Osteocyte (in vitro differentiated cells): ENCODE results near the gene HSPB8. TPM values are rescaled to one million over a fixed set of nuclear protein-coding genes. Genes with fewer than 3 reads are reported as not detected.
"Not testable (repeated sequence)": the region's sequence is repeated elsewhere in the genome, so short reads cannot be mapped to it uniquely, and the experiment has no call there.

ENCODE experiments used
- DNase-seq: peaks from one replicate; pipeline ENCODE4 v3.0.0; 2021; ENCODE audit warnings: mixed read lengths; ENCODE audit not compliant: unreplicated experiment; ENCODE audit errors: extremely low spot score
- H3K27ac Mint-ChIP-seq: one replicate; pipeline ENCODE4 v1.8.0; 2021; ENCODE audit warnings: mild to moderate bottlenecking, mixed read lengths; ENCODE audit not compliant: unreplicated experiment
- H3K27me3 Mint-ChIP-seq: one replicate; pipeline ENCODE4 v1.8.0; 2021; ENCODE audit warnings: mixed read lengths; ENCODE audit not compliant: unreplicated experiment
- H3K36me3 Mint-ChIP-seq: one replicate; pipeline ENCODE4 v1.8.0; 2021; ENCODE audit warnings: mixed read lengths; ENCODE audit not compliant: unreplicated experiment
- H3K4me1 Mint-ChIP-seq: one replicate; pipeline ENCODE4 v1.8.0; 2021; ENCODE audit warnings: mixed read lengths; ENCODE audit not compliant: unreplicated experiment
- H3K4me3 Mint-ChIP-seq: one replicate; pipeline ENCODE4 v1.8.0; 2021; ENCODE audit warnings: mild to moderate bottlenecking, moderate library complexity, mixed read lengths; ENCODE audit not compliant: unreplicated experiment
- H3K9me3 Mint-ChIP-seq: one replicate; pipeline ENCODE4 v1.8.0; 2021; ENCODE audit warnings: mixed read lengths; ENCODE audit not compliant: unreplicated experiment
- CTCF ChIP-seq: fragments of 200-600 bp; sonication (generic); IDR thresholded peaks from 2 replicates; pipeline ENCODE4 v1.5.0; 2021; ENCODE audit warnings: antibody characterized with exemption, mild to moderate bottlenecking, moderate library complexity
- total RNA-seq: library from RNA; stranded (reverse); gene quantifications from 2 replicates; pipeline ENCODE4 v1.2.1, GENCODE V29; 2021

Gene HSPB8
- total RNA-seq, 1 donor from 2014 or later = 2.0 TPM

GRCh38 chr12:119206348-119207062, 27.8 kb downstream of the HSPB8 start:
- Mint-ChIP-seq H3K36me3 (no peaks in the 10 kb centered on the region), H3K27ac (no peak overlapping the region), H3K4me3 (no peak overlapping the region), H3K4me1 (no peaks in the 10 kb centered on the region), H3K9me3 (no peaks in the 10 kb centered on the region), H3K27me3 (peaks cover 5% of the 10 kb centered on the region)
- DNase-seq = no peak
- no peak for TF ChIP-seq CTCF

GRCh38 chr12:119207063-119207560, 28.4 kb downstream of the HSPB8 start:
- no peaks in the 10 kb centered on the region for H3K4me1 Mint-ChIP-seq
- no peak for DNase-seq
- H3K36me3 Mint-ChIP-seq = no peaks in the 10 kb centered on the region
- H3K27ac Mint-ChIP-seq = no peak overlapping the region
- H3K9me3 Mint-ChIP-seq = no peaks in the 10 kb centered on the region
- TF ChIP-seq CTCF = no peak
- no peak overlapping the region for H3K4me3 Mint-ChIP-seq
- peaks cover 5% of the 10 kb centered on the region for H3K27me3 Mint-ChIP-seq

- no peak for DNase-seq
- peaks cover 5% of the 10 kb centered on the region for H3K27me3 Mint-ChIP-seq
- no peaks in the 10 kb centered on the region for H3K4me1 Mint-ChIP-seq
- no peak for TF ChIP-seq CTCF
- H3K4me3 Mint-ChIP-seq = no peak overlapping the region
- H3K36me3 Mint-ChIP-seq = no peaks in the 10 kb centered on the region
- no peak overlapping the region for H3K27ac Mint-ChIP-seq
- H3K9me3 Mint-ChIP-seq = no peaks in the 10 kb centered on the region
Measured at GRCh38 chr12:119208626-119209061, 29.9 kb downstream of the HSPB8 start.

- H3K4me3 Mint-ChIP-seq = no peak overlapping the region
- TF ChIP-seq CTCF = no peak
- peaks cover 2% of the 10 kb centered on the region for H3K27me3 Mint-ChIP-seq
- no peaks in the 10 kb centered on the region for H3K9me3 Mint-ChIP-seq
- H3K36me3 Mint-ChIP-seq = no peaks in the 10 kb centered on the region
- no peak for DNase-seq
- no peak overlapping the region for H3K27ac Mint-ChIP-seq
- no peaks in the 10 kb centered on the region for H3K4me1 Mint-ChIP-seq
Measured at GRCh38 chr12:119211884-119212283, 33.2 kb downstream of the HSPB8 start.

- Mint-ChIP-seq H3K4me1 (no peaks in the 10 kb centered on the region), H3K4me3 (no peak overlapping the region), H3K36me3 (no peaks in the 10 kb centered on the region), H3K27ac (no peak overlapping the region), H3K27me3 (peaks cover 15% of the 10 kb centered on the region), H3K9me3 (no peaks in the 10 kb centered on the region)
- no peak for DNase-seq
- no peak for TF ChIP-seq CTCF
Measured at GRCh38 chr12:119216084-119216483, 37.4 kb downstream of the HSPB8 start.

GRCh38 chr12:119218875-119219274, 40.1 kb downstream of the HSPB8 start:
- H3K27me3 Mint-ChIP-seq = peaks cover 18% of the 10 kb centered on the region
- DNase-seq, H3K9me3 Mint-ChIP-seq, H3K4me3 Mint-ChIP-seq, H3K4me1 Mint-ChIP-seq, H3K36me3 Mint-ChIP-seq, H3K27ac Mint-ChIP-seq: not testable (repeated sequence)
